Cortex of kidney (tissue), 1 donor: ENCODE measurements around the gene AADACL4.
"Not testable (repeated sequence)": the region's sequence is repeated elsewhere in the genome, so short reads cannot be mapped to it uniquely, and the experiment has no call there.

Experiments used
- DNase-seq: peaks from one replicate; lab custom pipeline; 2025; lab: John Stamatoyannopoulos, UW

The AADACL4 gene

DNA sequence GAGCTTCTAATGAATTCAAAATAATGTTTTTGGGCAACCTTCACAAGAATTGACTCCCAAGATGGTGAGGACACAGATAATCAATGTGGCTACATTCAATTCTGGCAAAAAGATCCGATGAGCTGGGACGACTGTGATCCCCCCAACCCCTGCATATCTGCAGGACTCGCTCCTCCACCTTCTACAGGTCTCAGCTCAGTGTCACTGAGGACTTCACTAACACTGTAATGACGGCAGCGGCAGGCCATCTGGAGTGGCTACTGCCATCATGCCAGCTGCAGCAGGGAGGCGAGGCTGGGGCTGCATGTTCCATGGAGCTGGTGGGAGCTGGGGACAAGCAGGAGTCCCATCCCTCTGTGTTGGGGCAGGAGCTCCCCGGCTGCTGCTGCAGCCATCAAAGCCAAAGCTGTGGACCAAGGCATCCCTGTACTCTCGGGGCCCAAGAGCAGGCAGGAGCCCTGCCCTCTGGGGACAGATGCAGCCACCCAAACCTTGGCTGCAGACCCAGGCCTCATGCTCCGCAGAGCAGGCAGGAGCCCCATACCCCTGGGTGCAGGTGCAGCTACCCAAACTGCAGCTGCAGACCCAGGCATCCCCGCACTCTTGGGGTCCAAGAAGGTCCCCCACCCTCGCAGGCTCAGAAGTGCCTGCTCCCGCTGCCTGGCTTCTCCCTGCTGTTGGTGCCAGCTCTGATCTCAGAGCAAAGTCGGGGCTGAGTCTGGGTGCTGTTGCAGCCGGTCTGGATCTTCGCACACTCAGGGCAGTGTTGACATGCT lies 13.7 kb upstream of the AADACL4 start:
- no peak for DNase-seq

DNA sequence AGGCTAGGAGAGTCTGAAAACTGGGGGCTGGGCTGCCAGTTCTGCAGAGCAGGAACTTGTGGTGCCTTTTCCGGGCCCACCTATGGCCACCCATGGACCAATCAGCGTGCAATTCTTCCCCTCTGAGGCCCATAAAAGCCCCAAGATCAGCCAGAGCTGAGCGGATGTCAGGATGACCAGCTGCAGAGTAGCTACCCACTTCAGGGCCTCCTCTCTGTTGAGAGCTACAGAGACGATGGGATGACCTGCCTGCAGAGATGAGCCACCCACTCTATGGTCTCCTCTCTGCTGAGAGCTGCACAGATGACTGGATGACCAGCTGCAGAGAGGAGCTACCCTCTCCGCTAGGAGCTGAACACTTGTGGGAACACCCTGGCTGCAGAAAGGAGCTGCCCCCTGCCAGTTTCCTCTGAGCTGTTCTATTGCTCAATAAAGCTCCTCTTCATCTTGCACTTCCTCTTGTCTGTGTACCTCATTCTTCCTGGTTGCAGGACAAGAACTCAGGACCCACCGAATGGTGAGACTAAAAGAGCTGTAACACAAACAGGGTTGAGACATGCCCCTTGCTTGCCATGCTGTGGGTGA lies 12.8 kb upstream of the AADACL4 start:
- no peak for DNase-seq

DNA sequence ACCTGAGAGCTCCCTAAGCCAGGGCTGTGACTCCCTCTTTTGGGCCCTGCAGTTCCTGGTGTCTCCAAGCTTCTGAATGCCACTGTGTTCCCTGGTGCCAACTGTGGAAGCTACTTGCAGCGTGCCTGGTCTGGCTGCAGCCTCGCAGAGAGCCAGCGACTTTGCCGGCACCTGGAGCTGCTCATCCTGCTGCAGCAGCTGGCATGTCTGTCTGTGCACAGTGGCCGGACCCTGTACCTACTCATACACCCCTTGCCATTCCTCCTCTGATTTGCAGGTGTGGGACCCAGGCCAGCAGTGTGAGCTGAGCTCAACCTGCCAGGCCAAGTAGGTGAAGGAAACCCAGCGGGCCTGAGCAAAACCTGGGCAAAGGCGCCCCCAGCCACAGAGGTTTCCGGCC lies 12.3 kb upstream of the AADACL4 start:
- DNase-seq: no peak

DNA sequence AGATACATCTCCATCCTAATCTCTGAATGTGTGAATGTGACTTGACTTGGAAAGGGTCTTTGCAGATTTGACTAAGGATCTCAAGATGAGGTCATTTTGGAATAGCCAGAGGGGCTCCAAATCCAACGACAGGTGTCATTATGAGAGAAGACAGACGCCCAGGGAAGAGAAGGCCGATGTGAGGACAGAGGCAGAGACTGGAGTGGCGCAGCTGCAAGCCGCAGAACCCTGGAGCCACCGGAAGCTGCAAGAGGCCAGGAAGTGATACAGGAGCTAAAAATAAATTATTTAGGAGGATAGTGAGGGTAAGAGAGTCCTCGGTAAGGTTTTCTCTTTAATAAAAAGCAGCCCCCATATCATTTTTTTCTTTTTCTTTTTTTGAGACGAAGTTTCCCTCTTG lies 9.7 kb upstream of the AADACL4 start:
- DNase-seq: no peak

DNA sequence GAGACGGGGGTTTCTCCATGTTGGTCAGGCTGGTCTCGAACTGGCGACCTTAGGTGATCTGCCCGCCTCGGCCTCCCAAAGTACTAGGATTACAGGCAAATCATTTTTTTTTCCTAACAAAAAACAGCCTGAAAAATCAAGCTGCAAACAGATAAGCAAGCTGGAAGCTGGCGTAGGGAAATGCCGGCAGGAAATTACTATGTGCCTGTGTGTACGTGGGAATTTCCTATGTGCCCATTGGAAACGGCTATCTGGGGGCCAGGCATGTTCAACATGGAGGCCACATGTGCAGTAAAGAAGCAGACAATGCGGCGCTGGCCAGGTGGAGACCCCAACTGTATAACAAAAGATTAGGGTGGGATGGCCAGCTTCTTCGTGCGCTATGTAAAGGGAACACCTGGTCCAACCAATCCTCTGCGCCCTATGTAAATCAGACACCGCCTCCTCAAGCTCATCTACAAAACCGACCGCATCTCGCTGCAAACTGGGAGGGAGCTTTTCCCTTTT lies 9.1 kb upstream of the AADACL4 start:
- DNase-seq: no peak

DNA sequence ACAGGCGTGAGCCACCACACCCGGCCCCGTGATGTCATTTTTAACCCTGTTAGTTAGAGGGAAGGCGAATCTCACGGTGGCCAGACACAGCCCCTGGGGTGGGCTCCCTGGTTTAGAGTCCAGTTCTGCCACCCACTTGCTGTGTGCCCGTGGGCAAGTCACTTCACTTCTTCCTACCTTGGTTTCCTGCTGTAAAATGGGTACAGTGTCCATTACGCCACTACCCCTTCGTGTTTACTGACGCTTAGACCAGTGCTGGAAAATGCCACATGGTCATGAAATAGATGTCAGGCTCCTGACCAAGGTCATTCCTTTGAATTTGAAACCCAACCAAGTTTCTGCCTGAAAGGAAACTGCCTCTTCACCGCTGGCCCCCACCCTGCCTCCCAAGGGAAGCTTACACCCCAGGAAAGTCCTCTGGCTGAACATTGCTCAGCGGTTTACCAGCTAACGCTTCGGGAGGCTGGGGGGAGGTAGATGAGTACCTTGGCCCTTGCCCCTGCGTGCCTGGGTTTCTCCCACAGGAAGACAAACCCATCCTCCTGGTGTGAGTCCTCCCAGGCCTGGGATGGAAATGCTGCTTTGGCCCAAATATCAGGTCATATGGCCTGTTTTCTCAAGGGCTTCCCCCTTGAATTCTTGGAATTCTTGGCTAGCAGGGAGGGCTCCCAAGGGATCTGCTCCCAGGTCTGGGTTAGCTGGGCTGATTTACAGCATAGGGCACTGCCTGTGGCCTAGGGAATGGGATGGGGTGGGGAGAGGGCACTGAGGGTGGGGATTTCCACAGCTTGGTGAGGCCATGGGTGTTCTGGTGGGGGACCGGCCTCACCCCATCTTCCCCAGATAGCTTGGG lies 7.6 kb upstream of the AADACL4 start:
- DNase-seq: no peak

DNA sequence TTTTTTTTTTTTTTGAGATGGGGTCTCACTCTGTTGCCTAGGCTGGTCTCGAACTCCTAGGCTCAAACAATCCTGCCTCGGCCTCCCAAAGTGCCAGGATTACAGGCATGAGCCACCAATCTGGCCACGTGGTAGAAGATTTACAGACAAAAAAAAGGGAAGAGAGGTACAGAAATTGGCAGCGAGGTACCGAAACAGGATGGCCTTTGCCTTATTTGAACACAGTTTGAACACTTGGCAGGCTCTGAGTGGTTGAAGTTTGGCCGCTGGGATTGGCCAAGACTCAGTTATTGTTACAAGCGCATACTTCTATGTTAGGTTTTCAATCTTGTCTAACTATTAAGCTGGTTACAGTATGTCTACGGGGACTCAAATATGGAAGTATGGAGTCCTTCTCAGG lies 6.2 kb upstream of the AADACL4 start:
- no peak for DNase-seq

DNA sequence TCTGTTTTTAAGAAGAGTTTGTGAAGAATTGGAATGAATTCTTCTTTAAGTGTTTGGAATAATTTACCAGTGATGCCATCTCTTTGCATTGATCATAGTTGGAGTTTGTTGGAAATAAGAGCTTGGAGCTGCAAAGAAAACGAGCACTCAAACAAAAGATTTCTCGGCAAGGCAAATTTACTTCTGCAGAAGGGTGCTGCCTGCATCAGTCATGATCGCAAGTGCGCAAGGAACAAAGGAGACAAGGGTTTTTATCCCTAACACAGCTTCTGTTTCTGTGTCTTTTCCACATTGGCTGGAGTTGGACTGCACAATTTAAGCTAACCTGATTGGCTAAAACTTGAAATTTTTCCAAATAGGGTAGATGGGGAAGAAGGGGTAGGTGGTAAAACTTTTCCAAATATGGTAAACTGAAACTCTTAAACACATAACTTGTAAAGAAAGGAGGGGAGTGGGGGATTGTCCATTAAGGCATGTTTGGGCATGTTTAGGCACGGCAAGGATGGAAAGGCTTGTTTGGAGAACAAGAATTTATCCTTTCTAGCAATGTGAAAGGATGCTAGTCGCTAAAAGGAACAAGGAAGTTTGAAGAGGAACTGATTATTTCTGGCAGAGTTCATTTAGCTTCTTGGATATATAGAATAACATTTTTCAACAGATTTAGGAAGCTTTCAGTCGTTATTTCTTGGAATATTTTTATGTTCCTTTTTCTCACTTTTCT lies 3.5 kb upstream of the AADACL4 start:
- DNase-seq: no peak

DNA sequence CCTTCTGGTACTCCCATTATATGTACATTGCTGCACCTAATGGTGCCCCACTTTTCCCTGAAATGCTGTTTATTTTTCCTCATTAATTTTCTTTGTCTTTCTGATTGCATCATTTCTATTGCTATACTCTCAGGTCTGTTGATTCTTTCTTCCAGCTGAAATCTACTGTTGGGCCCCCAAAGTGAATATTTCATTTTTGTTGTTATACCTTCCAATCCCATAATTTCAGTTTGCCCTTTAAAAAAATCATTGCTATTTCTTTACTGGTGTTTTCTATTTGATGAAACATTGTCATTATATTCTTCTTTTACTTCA lies 3.0 kb upstream of the AADACL4 start:
- DNase-seq: no peak

DNA sequence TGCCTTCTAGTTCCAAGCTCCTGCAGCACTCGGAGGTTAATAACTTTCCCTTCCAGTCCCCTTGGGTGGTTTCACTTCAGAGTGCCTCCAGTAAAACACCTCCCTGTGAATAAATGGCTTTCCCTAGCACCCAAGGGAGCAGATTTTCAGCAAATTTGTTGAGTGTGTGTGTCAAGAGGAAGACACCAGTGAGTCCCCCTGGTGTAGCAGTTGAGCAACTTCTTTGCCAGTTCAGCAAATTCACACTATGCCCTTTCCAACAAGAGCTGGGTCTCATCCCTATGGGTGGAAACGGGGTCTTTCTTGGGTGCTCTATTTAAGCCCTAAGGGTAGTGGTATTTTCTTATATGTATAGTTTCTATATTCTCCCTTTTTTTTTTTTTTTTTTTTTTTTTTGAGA lies 806 bp upstream of the AADACL4 start:
- no peak for DNase-seq

DNA sequence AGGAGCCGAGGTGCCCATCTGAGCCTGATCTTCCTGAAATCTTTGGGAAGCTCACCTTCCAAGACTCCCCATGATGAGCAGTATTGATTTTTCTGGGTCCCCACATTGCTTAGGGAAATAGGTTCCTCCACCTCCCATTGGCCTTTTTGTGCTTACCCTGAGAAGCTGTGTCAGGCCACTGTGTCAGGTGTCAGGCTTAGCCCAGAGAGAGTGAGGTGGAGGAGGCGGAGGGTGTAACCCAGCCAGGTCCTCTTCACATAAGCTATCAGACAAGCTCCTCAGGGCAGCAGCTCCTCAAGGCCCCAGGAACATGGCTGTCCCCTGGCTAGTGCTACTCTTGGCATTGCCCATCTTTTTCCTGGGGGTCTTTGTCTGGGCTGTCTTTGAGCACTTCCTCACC lies 352 bp downstream of the AADACL4 start:
- DNase-seq: no peak

DNA sequence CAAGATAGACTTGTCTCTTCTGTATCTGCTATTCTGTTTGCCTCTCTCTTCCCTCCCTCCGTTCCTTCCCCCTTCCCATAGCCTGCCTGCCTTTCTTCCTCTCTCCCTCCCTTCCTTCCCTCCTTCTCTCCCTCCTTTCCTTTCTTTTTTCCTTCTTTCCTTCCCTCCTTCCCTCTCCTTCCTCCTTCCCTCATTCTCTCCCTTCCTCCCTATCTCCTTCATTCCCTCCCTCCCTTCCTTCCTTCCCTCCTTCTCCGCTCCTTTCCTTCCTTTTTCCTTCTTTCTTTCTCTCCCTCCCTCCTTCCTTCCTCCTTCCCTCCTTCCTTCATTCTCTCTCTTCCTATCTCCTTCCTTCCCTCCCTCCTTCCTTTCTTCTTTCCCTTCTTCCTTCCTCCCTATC lies 944 bp downstream of the AADACL4 start:
- no peak for DNase-seq

DNA sequence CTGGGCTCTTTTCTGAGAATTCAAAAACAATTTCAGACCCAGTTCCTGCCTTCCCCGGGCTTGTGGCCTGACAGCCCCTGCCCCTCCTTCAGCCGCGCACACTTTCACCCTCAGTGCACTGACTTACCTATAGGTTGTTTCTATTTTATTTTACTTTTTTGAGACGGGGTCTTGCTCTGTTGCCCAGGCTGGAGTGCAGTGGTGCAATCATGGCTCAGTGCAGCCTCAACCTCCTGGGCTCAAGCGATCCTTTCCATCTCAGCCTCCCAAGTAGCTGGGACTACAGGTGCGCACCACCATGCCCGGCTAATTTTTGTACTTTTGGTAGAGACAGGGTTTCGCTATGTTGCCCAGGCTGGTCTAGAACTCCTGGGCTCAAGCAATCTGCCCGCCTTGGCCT lies 1.5 kb downstream of the AADACL4 start:
- DNase-seq: not testable (repeated sequence)

DNA sequence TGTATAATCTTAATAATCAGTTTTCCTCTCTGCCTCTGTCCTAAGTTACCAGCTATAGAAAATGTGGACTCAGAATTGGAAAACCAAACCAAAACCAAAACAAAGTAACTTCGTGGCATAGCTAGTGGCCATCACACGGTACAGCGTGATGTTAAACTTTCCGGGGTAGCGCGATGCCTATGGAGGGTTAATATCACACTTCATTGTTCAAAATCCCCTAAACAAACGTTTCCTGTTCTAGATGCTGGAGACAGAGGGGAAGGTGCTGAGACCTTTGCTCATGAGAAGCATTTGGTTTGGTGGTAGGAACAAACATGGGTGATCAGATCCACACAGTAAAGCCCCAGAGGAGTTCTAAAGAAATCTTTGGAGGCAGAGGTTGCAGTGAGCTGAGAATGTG lies 4.9 kb downstream of the AADACL4 start:
- no peak for DNase-seq

DNA sequence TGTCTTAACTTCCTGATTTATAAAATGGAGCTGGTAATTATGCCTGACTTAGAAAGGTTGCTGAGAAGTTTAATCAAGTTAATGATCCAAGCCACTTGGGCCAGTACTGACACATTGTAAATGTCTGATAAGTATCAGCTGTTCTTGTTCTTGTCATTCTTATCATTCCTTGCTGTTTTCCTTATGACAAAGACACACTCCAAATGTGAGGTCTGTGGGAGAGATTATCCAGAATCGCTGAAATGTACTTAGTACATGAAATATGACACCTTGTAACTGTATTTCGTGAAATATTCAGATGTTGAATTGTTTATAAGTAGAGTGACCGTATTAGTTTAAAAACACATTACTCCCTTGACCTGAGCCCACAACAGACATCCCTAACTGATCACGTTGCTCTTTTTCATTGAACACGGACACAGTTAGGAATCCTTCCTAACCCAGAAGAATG lies 6.1 kb downstream of the AADACL4 start:
- DNase-seq: no peak

DNA sequence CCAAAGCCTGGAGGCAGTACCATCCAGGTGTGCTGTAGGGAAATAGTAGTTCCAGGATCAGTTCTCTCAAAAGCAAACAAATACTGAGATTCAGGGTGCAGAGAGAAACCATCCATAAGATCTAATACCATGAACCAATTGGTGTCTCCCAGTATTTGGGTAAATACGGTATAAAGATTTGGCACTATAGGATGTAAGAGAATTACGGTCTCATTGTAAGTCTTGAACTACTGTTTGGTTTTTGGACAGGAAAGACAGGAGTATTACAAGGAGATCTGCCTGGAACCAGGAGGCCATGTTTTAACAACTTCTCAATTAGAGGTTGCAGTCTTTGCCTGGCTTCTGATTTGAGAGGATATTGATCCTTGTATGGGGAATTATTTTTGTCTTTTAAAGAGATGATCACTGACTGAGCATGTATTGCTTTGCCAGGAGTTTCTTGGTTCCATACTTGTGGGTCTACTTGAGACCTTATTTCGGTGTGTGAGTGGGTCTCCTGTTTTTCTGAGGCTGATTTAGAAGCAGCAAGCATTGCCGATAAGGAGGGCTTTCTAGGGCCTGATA lies 10.2 kb downstream of the AADACL4 start:
- DNase-seq: no peak

DNA sequence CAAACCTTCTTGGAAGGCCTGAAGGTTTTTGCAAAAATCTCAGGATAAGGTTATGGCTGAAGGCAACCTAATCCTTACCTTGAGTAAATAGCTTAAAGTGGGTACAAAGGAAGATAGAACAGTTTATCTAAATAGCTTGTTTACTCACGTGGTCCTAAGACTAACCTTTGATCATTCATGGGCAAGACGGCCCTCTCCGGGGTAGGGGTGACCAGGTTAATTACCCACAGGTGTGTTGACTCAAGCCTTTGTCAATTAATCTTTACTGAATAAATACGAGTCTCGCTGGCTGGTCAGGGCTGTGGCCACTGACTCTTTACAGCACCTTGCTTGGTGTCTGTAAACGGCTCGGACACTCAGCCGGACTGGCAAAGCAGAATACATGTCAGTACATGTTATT lies 10.8 kb downstream of the AADACL4 start:
- no peak for DNase-seq

DNA sequence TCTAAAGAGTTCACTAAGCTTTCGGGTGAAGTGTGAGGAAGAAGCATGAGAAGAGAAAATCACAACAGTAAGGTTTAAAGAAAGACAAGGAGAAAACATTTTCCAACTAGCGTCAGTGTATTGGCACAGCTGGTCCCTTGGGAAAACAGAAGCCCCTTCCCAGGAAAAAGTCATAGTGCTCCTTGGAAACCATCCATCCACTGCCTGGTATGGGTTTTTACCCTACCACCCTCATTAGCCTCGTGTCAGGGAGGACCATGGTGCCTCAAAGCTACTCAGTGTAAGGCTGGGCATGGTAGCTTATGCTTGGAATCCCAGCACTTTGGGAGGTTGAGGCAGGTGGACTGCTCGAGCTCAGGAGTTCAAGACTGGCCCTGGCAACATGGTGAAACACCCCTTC lies 12.7 kb downstream of the AADACL4 start:
- DNase-seq: no peak

DNA sequence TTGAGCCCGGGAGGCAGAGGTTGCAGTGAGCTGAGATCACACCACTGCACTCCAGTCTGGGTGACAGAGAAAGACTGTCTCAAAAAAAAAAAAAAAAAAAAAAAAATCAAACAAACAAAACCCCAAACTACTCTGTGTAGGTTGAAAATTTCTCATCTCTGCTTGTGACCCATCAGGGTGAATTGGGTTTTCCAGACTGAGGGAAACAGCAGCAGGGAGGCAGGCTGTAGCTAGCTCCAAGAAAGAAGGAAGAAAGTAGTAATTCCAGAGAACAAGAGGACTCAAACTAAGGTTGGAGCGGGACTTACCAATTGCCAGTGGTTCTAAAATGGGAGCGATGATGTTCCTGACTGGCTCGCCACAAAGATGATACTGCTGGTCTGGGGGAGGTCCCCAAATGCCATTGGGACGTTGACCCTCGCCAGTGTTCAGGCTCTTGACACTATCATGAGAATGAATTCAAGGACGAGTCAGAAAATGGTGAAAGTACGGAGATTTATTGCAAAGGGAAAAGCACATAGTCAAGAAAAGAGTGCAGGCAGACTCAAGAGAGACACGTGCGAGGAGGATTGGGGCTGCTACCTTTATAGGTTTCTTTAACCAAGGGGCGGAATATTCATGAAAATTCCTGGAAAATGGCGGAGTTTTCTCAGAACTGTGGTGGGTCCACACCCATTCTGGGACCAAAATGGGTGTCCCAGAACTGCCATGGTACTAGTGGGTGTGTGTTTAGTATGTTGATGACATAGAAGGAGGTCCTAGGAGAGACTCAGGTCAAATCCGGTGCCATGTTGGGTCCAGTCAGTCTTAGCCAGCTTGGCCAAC lies 13.4 kb downstream of the AADACL4 start:
- no peak for DNase-seq

DNA sequence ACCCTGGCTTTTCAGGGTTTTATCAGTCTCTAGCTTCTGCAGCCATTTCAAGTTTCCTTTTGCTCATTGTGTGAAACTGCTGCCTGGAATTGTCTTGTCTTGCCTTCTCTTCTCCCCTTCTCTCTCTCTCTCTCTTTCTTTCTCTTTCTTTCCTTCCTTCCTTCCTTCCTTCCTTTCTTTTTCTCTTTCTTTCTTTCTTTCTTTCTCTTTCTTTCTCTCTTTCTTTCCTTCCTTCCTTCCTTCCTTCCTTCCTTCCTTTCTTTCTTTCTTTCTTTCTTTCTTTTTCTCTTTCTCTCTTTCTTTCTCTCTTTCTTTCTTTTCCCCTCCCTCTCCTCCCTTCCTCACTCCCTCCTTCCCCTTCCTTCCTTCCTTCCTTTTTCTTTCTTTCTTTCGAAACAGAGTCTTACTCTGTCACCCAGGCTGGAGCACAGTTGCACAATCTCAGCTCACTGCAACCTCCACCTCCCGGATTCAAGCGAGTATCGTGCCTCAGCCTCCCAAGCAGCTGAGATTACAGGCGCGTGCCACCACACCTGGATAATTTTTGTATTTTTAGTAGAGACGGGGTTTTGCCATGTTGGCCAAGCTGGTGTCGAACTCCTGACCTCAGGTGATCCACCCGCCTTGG lies 14.1 kb downstream of the AADACL4 start:
- not testable (repeated sequence) for DNase-seq
